Caco-2 (cell line): ENCODE measurements around the gene RHBDL2. TPM values are rescaled to one million over a fixed set of nuclear protein-coding genes. Genes with fewer than 3 reads are reported as not detected.

ENCODE experiments used
- BruUV-seq: library from RNA; stranded (reverse); fragments of 400-500 nt; replicated peaks from 2 replicates; lab custom pipeline; 2021; lab: Mats Ljungman, UMichigan
- CTCF ChIA-PET: fragments of 300-600 bp; sonication (Branson Sonifier 250); formaldehyde crosslinking; loops from one replicate; lab custom pipeline; 2022; ENCODE audit warnings: antibody characterized with exemption; lab: Charles Lee
- POLR2A ChIA-PET: fragments of 300-600 bp; sonication (Branson Sonifier 250); formaldehyde crosslinking; loops from one replicate; lab custom pipeline; 2022; ENCODE audit warnings: antibody characterized with exemption; lab: Charles Lee
- DNase-seq, 2 experiments: peaks; one replicate each; pipeline versions ENCODE4 v3.0.0 to v3.0.0-alpha.2; 2020 to 2022
- H3K27me3 ChIP-seq: replicated peaks from 2 replicates; pipeline ENCODE4 v1.6.0; 2011; ENCODE audit warnings: low read length; ENCODE audit not compliant: control insufficient read depth, insufficient read depth
- H3K36me3 ChIP-seq: 2 replicates; pipeline ENCODE4 v1.5.1; 2011; ENCODE audit warnings: low read length; ENCODE audit not compliant: control insufficient read depth, insufficient read depth
- H3K4me1 ChIP-seq: fragments of 250-450 bp; sonication (Bioruptor Pico); 2 replicates; pipeline ENCODE4 v1.5.1; 2020; ENCODE audit warnings: mild to moderate bottlenecking
- H3K4me3 ChIP-seq: 2 replicates; pipeline ENCODE4 v1.5.1; 2011; ENCODE audit warnings: low read depth, mild to moderate bottlenecking, control low read depth, low read length
- H3K9me3 ChIP-seq: fragments of 250-450 bp; sonication (Bioruptor Pico); 2 replicates; pipeline ENCODE4 v1.5.1; 2020; ENCODE audit warnings: mild to moderate bottlenecking, moderate library complexity
- H3K27ac Mint-ChIP-seq: one replicate; pipeline ENCODE4 v1.8.0; 2022; ENCODE audit warnings: mixed read lengths; ENCODE audit not compliant: unreplicated experiment
- H3K27me3 Mint-ChIP-seq: one replicate; pipeline ENCODE4 v1.8.0; 2022; ENCODE audit warnings: mixed read lengths; ENCODE audit not compliant: insufficient read depth, unreplicated experiment
- H3K36me3 Mint-ChIP-seq: one replicate; pipeline ENCODE4 v1.8.0; 2022; ENCODE audit warnings: mild to moderate bottlenecking, mixed read lengths; ENCODE audit not compliant: insufficient read depth, unreplicated experiment
- H3K4me1 Mint-ChIP-seq: one replicate; pipeline ENCODE4 v1.8.0; 2022; ENCODE audit warnings: low read depth, mixed read lengths; ENCODE audit not compliant: unreplicated experiment
- H3K4me3 Mint-ChIP-seq: one replicate; pipeline ENCODE4 v1.8.0; 2022; ENCODE audit warnings: mild to moderate bottlenecking, moderate library complexity, mixed read lengths; ENCODE audit not compliant: unreplicated experiment
- H3K9me3 Mint-ChIP-seq: one replicate; pipeline ENCODE4 v1.8.0; 2022; ENCODE audit warnings: mixed read lengths; ENCODE audit not compliant: unreplicated experiment
- CTCF ChIP-seq, 2 experiments: fragments of 200-600 bp in 1 of 2; IDR thresholded peaks; 1 replicate in 1 of 2; 2 replicates in 1 of 2; pipeline versions ENCODE4 v1.5.1 to v1.8.0; 2011 to 2022; ENCODE audit warnings: antibody characterized with exemption in 1 of 2, control low read depth in 1 of 2, inconsistent platforms in 1 of 2, low read depth in 1 of 2, low read length in 1 of 2, mild to moderate bottlenecking in 1 of 2, moderate library complexity in 1 of 2; ENCODE audit not compliant: insufficient read depth in 1 of 2, severe bottlenecking in 1 of 2, unreplicated experiment in 1 of 2
- intact Hi-C: fragments of 100-400 bp; cut with micrococcal nuclease; formaldehyde crosslinking; loops from one replicate; pipeline ENCODE4 v1.10.0; 2022; ENCODE audit not compliant: unreplicated experiment
- total RNA-seq: library from RNA; stranded (reverse); gene quantifications from 2 replicates; pipeline ENCODE4 v1.2.3, GENCODE V29; 2022

RHBDL2 gene
- total RNA-seq, 1 experiment from 2014 or later: not detected

DNA sequence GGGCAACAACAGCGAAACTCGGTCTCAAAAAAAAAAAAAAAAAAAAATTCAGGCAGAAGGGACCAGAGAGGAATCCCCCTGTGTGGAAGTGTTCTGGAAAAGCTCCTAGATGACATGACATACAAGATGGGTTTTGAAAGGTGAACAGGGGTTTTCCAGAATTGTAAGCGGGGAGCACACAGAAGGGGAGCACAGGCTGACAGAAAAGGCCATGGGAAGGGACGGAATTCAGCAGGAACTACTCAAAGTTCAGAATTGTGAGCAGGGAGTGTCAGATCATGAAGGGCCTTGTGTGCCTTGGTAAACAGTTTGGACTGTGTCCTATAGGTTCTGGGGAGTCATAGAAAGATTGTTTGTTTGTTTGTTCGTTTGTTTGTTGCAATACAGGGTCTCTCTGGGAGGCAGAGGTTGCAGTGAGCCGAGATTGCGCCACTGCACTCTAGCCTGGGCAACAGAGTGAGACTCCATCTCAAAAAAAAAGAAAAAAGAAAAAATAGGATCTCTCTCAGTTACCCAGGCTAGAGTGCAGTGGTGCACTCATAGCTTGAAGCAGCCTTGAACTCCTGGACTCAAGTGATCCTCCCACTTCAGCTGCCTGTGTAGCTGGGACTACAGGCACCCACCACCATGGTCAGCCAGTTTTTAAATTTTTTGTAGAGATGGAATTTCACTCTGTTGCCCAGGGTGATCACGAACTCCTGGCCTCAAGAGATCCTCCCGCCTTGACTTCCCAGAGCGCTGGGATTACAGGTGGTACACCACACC, 1.2 kb upstream of the RHBDL2 start:
- no peak overlapping the region for H3K4me3 ChIP-seq
- no peak overlapping the region for H3K27ac Mint-ChIP-seq
- H3K27me3 Mint-ChIP-seq: no peaks in the 10 kb centered on the region
- H3K4me3 Mint-ChIP-seq: no peak overlapping the region
- no TSS peak for BruUV-seq
- no peak for TF ChIP-seq CTCF (IDR thresholded peaks at IDR 0.05; ENCODE audit: insufficient read depth in 1 of 2, low read depth in 1 of 2, low read length in 1 of 2, severe bottlenecking in 1 of 2, unreplicated experiment in 1 of 2)
- H3K36me3 Mint-ChIP-seq: no peaks in the 10 kb centered on the region
- no peaks in the 10 kb centered on the region for H3K4me1 Mint-ChIP-seq
- no peaks in the 10 kb centered on the region for H3K36me3 ChIP-seq
- ChIA-PET CTCF (no interaction called here), POLR2A (no interaction called here)
- no peaks in the 10 kb centered on the region for H3K27me3 ChIP-seq
- no peaks in the 10 kb centered on the region for H3K9me3 ChIP-seq
- no peak for DNase-seq
- H3K4me1 ChIP-seq: no peaks in the 10 kb centered on the region
- H3K9me3 Mint-ChIP-seq: no peaks in the 10 kb centered on the region
- intact Hi-C loops: no loop called here

DNA sequence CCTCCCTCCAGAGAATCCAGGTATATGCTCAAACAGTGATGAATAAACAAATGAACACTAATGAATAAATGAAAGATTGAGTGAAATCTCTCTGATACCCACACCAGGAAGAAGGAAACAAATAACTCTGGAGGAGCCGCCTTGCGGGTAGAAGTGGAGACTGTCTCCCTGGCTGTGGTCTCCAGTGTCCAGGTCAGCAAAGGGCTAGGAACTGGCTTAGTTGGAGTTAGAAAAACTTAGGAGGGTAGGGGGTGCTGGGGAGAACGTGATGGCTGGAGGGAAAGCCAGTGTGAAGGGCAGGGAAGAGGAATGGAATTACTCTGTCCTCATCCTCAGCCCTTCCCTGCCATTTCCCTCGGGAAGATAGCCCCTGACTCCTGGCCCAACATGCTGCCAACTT, 537 bp downstream of the RHBDL2 start:
- H3K4me3 Mint-ChIP-seq: no peak overlapping the region
- Histone ChIP-seq H3K27me3 (no peaks in the 10 kb centered on the region), H3K36me3 (no peaks in the 10 kb centered on the region), H3K4me3 (no peak overlapping the region), H3K9me3 (no peaks in the 10 kb centered on the region), H3K4me1 (no peaks in the 10 kb centered on the region)
- no peak for TF ChIP-seq CTCF (IDR thresholded peaks at IDR 0.05; ENCODE audit: insufficient read depth in 1 of 2, low read depth in 1 of 2, low read length in 1 of 2, severe bottlenecking in 1 of 2, unreplicated experiment in 1 of 2)
- H3K27ac Mint-ChIP-seq: no peak overlapping the region
- H3K27me3 Mint-ChIP-seq: no peaks in the 10 kb centered on the region
- ChIA-PET CTCF (interaction anchor here (1.2 kb wide), 1 partner anchor 106 kb away, joined by 4 read pairs; no protein-coding TSS in a partner anchor), POLR2A (no interaction called here)
- H3K36me3 Mint-ChIP-seq: no peaks in the 10 kb centered on the region
- no TSS peak for BruUV-seq
- intact Hi-C loops: no loop called here
- no peaks in the 10 kb centered on the region for H3K9me3 Mint-ChIP-seq
- DNase-seq: no peak
- no peaks in the 10 kb centered on the region for H3K4me1 Mint-ChIP-seq

- TF ChIP-seq CTCF (IDR thresholded peaks at IDR 0.05; ENCODE audit: insufficient read depth in 1 of 2, low read depth in 1 of 2, low read length in 1 of 2, severe bottlenecking in 1 of 2, unreplicated experiment in 1 of 2): no peak
- Mint-ChIP-seq H3K27ac (no peak overlapping the region), H3K36me3 (no peaks in the 10 kb centered on the region), H3K27me3 (no peaks in the 10 kb centered on the region), H3K9me3 (no peaks in the 10 kb centered on the region), H3K4me3 (no peak overlapping the region), H3K4me1 (no peaks in the 10 kb centered on the region)
- intact Hi-C loops: no loop called here
- BruUV-seq: no TSS peak
- H3K4me1 ChIP-seq: no peaks in the 10 kb centered on the region
- no peaks in the 10 kb centered on the region for H3K36me3 ChIP-seq
- H3K9me3 ChIP-seq: no peaks in the 10 kb centered on the region
- H3K4me3 ChIP-seq: no peak overlapping the region
- no peak for DNase-seq
- ChIA-PET CTCF (interaction anchor here (1.2 kb wide), 1 partner anchor 105 kb away, joined by 4 read pairs; no protein-coding TSS in a partner anchor), POLR2A (no interaction called here)
- H3K27me3 ChIP-seq: no peaks in the 10 kb centered on the region
These were observed 1.1 kb downstream of the RHBDL2 start for GRCh38 chr1:38940339-38941047.
